CD4-positive, alpha-beta T cell (primary cell): ENCODE results near the gene NINL. TPM values are rescaled to one million over a fixed set of nuclear protein-coding genes. Genes with fewer than 3 reads are reported as not detected.

Experiments
- ATAC-seq: fragments of 200-7000 bp; cut with Tn5 transposase; one replicate; pipeline ENCODE4 v1.10.0; 2022; ENCODE audit warnings: mild to moderate bottlenecking; ENCODE audit not compliant: poor library complexity
- CTCF ChIA-PET: fragments of 350-600 bp; sonication (Branson Sonifier 250); formaldehyde crosslinking; loops from one replicate; lab custom pipeline; 2021; ENCODE audit warnings: antibody characterized with exemption, inconsistent platforms; lab: Charles Lee
- POLR2A ChIA-PET: fragments of 350-600 bp; sonication (Branson Sonifier 250); formaldehyde crosslinking; loops from one replicate; lab custom pipeline; 2021; ENCODE audit warnings: antibody characterized with exemption, inconsistent platforms; lab: Charles Lee
- DNase-seq, 14 experiments: peaks; one replicate each; pipeline ENCODE4 v3.0.0-alpha.2; 2013 to 2020; ENCODE audit warnings: mixed read lengths in 2 of 14
- H3K27ac ChIP-seq, 2 donors: one replicate each; pipeline versions ENCODE4 v1.5.1 to v1.7.0; 2013; ENCODE audit warnings: low read length in 2 of 2, low read depth in 1 of 2, mild to moderate bottlenecking in 1 of 2
- H3K27me3 ChIP-seq, 2 experiments: 1 replicate in 1 of 2; 2 replicates in 1 of 2; pipeline versions ENCODE4 v1.6.1 to v1.7.0; 2013; ENCODE audit warnings: low read length in 2 of 2, control low read depth in 1 of 2, mild to moderate bottlenecking in 1 of 2, moderate library complexity in 1 of 2; ENCODE audit not compliant: insufficient read depth in 2 of 2, control insufficient read depth in 1 of 2
- H3K36me3 ChIP-seq: one replicate; pipeline ENCODE4 v1.6.1; 2013; ENCODE audit warnings: low read length, control low read depth; ENCODE audit not compliant: insufficient read depth
- H3K4me1 ChIP-seq: one replicate; pipeline ENCODE4 v1.6.1; 2013; ENCODE audit warnings: low read length, control low read depth; ENCODE audit not compliant: insufficient read depth
- H3K4me3 ChIP-seq: one replicate; pipeline ENCODE4 v1.5.1; 2013; ENCODE audit warnings: mild to moderate bottlenecking, low read length, moderate library complexity
- H3K9me3 ChIP-seq, 2 experiments: 1 replicate in 1 of 2; 2 replicates in 1 of 2; pipeline versions ENCODE4 v1.6.1 to v1.7.0; 2013; ENCODE audit warnings: low read length in 2 of 2, mild to moderate bottlenecking in 2 of 2, control low read depth in 1 of 2, moderate library complexity in 1 of 2; ENCODE audit not compliant: control insufficient read depth in 1 of 2, insufficient read depth in 1 of 2
- H3K27ac Mint-ChIP-seq: one replicate; pipeline ENCODE4 v1.8.0; 2020; ENCODE audit warnings: mixed read lengths
- H3K27me3 Mint-ChIP-seq: one replicate; pipeline ENCODE4 v1.8.0; 2021; ENCODE audit warnings: mixed read lengths
- H3K36me3 Mint-ChIP-seq: one replicate; pipeline ENCODE4 v1.8.0; 2021; ENCODE audit warnings: low read depth, mixed read lengths
- H3K4me1 Mint-ChIP-seq: one replicate; pipeline ENCODE4 v1.8.0; 2021; ENCODE audit warnings: low read depth, mixed read lengths
- H3K4me3 Mint-ChIP-seq: one replicate; pipeline ENCODE4 v1.8.0; 2020; ENCODE audit warnings: mild to moderate bottlenecking, mixed read lengths
- H3K9me3 Mint-ChIP-seq: one replicate; pipeline ENCODE4 v1.8.0; 2020; ENCODE audit warnings: mixed read lengths
- CTCF ChIP-seq: fragments of 200-600 bp; IDR thresholded peaks from one replicate; pipeline ENCODE4 v1.8.0; 2022; ENCODE audit warnings: antibody characterized with exemption, mild to moderate bottlenecking
- intact Hi-C, 2 experiments: fragments of 100-400 bp; cut with DNase I in 1 of 2; cut with micrococcal nuclease in 1 of 2; formaldehyde crosslinking; loops; one replicate each; pipeline versions ENCODE4 v1.15.1 to v1.9.0; 2023 to 2025; cut with DNase I, micrococcal nuclease
- total RNA-seq, 174 experiments: library from RNA in 2 of 174; stranded (reverse) in 2 of 174; gene quantifications; one replicate each; pipeline ENCODE4 v1.2.3 and lab custom pipeline; 2021 to 2026

The NINL gene
- total RNA-seq, 2 experiments from 2014 or later: 2.7 to 4.0 TPM

GRCh38 chr20:25487306-25487705 lies 98.0 kb downstream of the NINL start:
- Mint-ChIP-seq H3K9me3 (no peaks in the 10 kb centered on the region), H3K4me3 (no peak overlapping the region), H3K36me3 (no peaks in the 10 kb centered on the region), H3K27ac (no peak overlapping the region), H3K27me3 (no peaks in the 10 kb centered on the region), H3K4me1 (peaks cover 42% of the 10 kb centered on the region)
- intact Hi-C loops: no loop called here
- ChIA-PET CTCF (no interaction called here), POLR2A (no interaction called here)
- Histone ChIP-seq H3K9me3 (no peaks in the 10 kb centered on the region), H3K4me1 (peaks cover 29% of the 10 kb centered on the region), H3K27me3 (no peaks in the 10 kb centered on the region), H3K27ac (no peak overlapping the region), H3K4me3 (no peak overlapping the region), H3K36me3 (no peaks in the 10 kb centered on the region)
- no peak for ATAC-seq
- DNase-seq: no peak
- no peak for TF ChIP-seq CTCF

- TF ChIP-seq CTCF: no peak
- DNase-seq: no peak
- no peaks in the 10 kb centered on the region for H3K9me3 Mint-ChIP-seq
- no peaks in the 10 kb centered on the region for H3K27me3 Mint-ChIP-seq
- no peaks in the 10 kb centered on the region for H3K36me3 Mint-ChIP-seq
- H3K27ac ChIP-seq: no peak overlapping the region
- ChIA-PET POLR2A (no interaction called here), CTCF (no interaction called here)
- H3K36me3 ChIP-seq: no peaks in the 10 kb centered on the region
- H3K27me3 ChIP-seq: no peaks in the 10 kb centered on the region
- intact Hi-C loops: no loop called here
- peaks cover 29% of the 10 kb centered on the region for H3K4me1 ChIP-seq
- H3K4me1 Mint-ChIP-seq: peaks cover 42% of the 10 kb centered on the region
- no peak overlapping the region for H3K4me3 Mint-ChIP-seq
- no peak for ATAC-seq
- no peak overlapping the region for H3K4me3 ChIP-seq
- H3K27ac Mint-ChIP-seq: peak overlapping the region; percentile 3
- H3K9me3 ChIP-seq: no peaks in the 10 kb centered on the region
These were observed 99.0 kb downstream of the NINL start for GRCh38 chr20:25486377-25486776.

- TF ChIP-seq CTCF: no peak
- Mint-ChIP-seq H3K27ac (no peak overlapping the region), H3K4me1 (peaks cover 42% of the 10 kb centered on the region), H3K27me3 (no peaks in the 10 kb centered on the region), H3K4me3 (no peak overlapping the region), H3K9me3 (no peaks in the 10 kb centered on the region), H3K36me3 (no peaks in the 10 kb centered on the region)
- intact Hi-C loops: no loop called here
- Histone ChIP-seq H3K36me3 (no peaks in the 10 kb centered on the region), H3K4me1 (peaks cover 29% of the 10 kb centered on the region), H3K27ac (no peak overlapping the region), H3K27me3 (no peaks in the 10 kb centered on the region), H3K4me3 (no peak overlapping the region), H3K9me3 (no peaks in the 10 kb centered on the region)
- POLR2A ChIA-PET: no interaction called here
- DNase-seq (no peak), ATAC-seq (no peak)
- CTCF ChIA-PET: no interaction called here
These were observed 99.5 kb downstream of the NINL start for GRCh38 chr20:25485872-25486271.
